Stimulated activated CD4-positive, alpha-beta T cell treated with anti-CD3 and anti-CD28 coated beads, Interleukin-15, amount 100 ng/mL, for 48 hours (primary cell): ENCODE measurements around the gene ANKRD11.
"Not testable (repeated sequence)": the region's sequence is repeated elsewhere in the genome, so short reads cannot be mapped to it uniquely, and the experiment has no call there.

Experiments
- DNase-seq, 2 donors: peaks; one replicate each; pipeline ENCODE4 v3.0.0-alpha.2; 2020; ENCODE audit warnings: low read depth in 2 of 2

Gene ANKRD11

GRCh38 chr16:89453501-89454321 is 36.6 kb downstream of the ANKRD11 start:
- no peak for DNase-seq

DNA sequence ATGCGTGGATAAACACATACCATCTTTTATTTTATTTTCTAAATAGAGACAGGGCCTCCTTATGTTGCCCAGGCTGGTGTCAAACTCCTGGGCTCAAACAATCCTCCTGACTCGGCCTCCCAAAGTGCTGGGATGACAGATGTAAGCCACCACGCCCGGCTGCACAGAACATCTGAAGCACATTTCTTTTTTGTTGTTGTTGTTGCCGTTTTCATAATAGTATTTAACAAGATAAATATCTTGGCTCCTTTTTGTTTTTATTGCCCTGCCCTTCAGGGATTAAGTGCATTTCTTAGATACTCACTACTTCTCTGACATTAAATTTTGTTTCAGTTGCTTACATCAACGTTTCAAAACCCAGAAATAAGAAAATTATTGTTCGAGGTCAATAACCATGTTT is 37.4 kb downstream of the ANKRD11 start:
- DNase-seq = no peak

GRCh38 chr16:89452241-89452640 is 38.1 kb downstream of the ANKRD11 start:
- DNase-seq = no peak

GRCh38 chr16:89450537-89450936 is 39.8 kb downstream of the ANKRD11 start:
- DNase-seq = no peak

DNA sequence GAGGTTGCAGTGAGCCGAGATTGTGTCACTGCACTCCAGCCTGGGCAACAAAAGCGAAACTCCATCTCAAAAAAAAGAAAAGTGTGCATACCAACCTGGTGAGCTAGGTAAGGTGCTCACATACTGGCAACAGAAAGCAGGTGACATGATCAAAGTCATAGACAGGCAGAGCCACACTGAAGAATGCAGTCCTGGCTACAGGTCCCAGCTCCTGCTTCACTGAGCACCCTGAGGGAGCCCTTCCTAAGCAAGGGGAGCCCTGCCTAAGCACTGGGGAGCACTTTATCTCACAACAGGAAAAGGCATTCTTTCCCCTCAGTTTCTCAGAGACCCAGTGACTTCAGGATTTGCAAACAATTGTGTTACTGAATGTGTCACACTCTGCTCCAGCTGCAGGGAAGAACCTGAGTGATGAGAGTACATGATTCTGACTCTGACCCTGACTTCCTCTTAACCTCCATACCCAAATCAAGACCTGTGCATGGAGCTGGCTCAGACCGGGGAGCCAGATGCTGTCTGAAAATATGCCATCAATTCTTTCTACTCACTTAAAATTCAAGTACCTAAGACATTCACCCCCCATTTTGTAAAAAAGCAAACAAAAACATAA is 40.5 kb downstream of the ANKRD11 start:
- DNase-seq = no peak

GRCh38 chr16:89448656-89449055 is 41.7 kb downstream of the ANKRD11 start:
- no peak for DNase-seq

DNA sequence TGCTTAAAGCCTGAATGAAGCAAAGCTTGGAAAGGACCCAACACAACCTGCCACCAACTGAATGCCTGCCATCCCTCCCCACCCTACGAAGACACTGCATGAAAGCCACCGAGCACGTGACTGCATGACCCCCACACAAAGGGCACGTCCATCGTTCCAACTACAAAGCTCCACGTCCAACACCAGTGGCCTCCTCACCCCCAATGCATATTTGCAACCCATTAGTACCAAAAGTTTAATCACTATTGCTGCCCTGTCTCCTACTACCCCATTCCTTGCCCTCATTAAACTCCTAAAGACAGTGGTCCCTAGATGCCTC is 43.4 kb downstream of the ANKRD11 start:
- DNase-seq = no peak

- DNase-seq = no peak
These were observed 44.0 kb downstream of the ANKRD11 start for GRCh38 chr16:89446136-89446974.

DNA sequence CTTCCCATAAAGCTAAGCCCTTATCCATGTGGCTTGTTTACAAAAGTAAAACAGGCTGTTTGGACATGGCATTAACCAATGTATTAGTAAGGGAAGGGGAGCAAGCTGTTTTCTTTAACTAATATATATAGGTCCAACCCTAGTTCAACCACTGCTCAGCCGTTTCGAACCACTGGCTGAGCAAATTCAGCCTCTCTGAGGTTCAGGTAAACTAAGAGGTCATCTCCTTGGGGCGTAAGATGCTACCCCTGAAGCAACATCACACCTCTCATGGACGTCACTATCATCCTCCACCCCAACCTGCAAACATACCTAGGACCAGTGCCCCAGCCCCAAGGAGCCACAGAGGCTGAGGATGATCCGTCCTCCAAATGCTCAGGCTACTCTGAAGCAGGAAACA is 45.2 kb downstream of the ANKRD11 start:
- no peak for DNase-seq

DNA sequence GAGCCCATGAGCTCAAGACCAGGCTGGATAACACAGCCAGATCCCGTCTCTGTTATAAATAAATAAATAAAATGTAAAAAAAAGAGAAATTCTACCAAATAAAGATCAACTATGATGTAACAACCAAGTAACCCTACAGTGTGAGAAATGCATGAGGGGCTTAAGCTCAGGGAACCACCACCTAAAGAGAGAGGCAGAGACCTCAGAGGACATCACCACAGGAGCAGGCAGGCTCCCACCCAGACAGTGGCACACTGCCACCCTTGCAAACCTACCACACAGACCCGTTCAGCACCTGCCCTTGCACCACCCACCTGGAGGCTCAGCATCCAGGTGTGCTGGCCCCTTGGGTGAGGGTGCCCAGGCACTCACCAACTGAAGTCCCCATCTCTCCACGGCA is 45.6 kb downstream of the ANKRD11 start:
- no peak for DNase-seq

GRCh38 chr16:89444151-89444723 is 46.1 kb downstream of the ANKRD11 start:
- no peak for DNase-seq

- no peak for DNase-seq
These were observed 46.7 kb downstream of the ANKRD11 start for GRCh38 chr16:89443727-89444084.

DNA sequence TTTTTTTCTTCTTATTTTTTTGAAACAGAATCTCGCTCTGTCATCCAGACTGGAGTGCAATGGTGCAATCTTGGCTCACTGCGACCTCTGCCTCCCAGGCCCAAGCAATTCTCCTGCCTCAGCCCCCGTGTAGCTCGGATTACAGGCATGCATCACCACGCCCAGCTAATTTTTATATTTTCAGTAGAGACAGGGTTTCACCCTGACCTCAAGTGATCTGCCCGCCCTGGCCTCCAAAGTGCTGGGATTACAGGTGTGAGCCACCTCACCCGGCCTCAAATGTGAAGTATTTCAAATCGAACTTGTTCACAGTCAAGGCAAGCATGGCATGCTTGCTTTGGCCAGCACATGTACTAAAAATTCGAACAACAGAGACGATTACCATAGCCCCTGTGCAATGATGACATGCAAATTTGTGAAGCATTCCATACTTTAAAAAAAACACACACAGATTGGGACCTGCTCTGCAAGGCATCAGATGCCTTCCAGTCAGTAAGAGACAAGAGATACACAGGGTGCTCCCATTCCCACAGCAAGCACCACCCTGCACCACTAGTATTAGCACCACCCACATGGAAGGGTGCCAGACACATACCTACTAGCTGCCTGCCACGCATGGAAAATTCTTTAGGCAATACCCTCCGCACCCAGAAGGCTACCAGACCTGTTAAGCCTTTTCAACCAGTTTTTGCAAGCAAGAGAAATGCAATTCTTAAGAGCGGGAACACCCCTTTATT is 47.2 kb downstream of the ANKRD11 start:
- DNase-seq = no peak

GRCh38 chr16:89442588-89442987 is 47.8 kb downstream of the ANKRD11 start:
- no peak for DNase-seq

DNA sequence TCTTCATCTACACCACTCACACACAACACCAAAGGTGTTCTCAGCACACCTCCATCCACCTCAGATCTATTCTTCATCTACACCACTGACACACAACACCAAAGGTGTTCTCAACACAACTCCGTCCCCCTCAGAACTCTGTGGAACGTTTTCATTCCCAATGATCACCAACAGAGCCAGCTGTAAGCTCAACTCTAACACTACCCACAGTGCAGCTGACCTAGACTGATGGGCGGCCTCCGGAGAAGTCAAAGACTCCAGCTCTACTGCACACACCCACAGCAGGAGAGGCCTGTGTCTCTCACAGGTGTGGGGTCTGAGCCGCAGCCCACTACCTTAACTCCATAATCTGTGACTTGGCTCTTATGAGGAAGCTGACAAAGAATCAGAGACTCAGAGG is 50.7 kb downstream of the ANKRD11 start:
- DNase-seq = no peak

DNA sequence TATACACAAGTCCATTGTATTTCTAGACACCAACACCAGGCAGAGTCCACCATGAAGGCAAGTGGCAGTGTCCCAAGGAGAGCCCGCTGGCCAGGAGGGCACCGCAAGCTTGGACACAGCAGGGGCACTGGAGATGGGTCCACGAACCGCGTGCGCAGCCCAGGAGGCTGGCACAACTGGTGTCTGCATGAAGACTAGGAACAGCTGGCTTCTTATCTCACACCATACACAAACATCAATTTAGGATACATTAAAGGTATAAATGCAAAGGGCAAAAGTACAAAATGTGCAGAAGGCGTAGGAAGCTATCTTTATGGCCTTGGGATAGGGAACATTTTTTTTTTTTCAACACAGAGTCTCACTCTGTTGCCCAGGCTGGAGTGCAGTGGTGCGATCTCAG is 52.4 kb downstream of the ANKRD11 start:
- no peak for DNase-seq

DNA sequence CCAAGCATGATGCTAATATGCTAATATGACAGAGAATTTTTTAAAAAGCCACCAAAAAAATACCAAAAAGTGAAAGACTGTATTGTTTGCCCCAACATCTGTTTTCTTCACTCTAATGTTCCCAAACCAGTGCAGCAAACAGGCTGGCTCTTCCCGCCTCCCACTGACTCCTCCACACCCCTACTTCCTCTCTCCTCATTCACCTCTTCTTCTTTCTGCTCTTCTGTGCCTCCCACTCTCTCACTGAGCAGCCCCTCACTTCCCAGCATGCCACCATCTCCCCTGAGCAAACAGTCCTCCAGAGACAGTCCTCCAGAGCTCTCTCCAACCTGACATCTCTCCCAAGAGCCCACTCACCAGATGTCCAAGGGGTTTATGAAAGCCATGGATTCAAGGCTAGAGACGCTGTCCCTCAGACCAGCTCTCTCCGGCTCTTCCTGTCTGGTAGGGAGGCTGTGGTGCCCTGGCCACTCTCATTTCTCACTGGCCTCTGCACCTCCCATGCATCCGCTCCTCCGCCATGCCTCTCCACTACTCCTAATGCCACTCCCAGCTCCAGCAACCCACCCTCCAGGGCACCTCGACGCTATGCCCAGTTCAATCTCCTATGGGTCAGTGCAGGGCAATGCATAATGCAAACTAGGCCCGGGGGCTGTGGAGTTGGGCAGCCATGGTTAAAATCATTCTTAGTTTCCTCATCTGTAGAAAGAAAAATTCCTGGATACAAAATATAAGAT is 52.9 kb downstream of the ANKRD11 start:
- no peak for DNase-seq

GRCh38 chr16:89436366-89436765 is 54.0 kb downstream of the ANKRD11 start:
- DNase-seq = no peak

GRCh38 chr16:89435059-89435458 is 55.3 kb downstream of the ANKRD11 start:
- DNase-seq = not testable (repeated sequence)

- DNase-seq = no peak
These were observed 55.9 kb downstream of the ANKRD11 start for GRCh38 chr16:89434490-89434889.

GRCh38 chr16:89433363-89433984 is 56.9 kb downstream of the ANKRD11 start:
- DNase-seq = not testable (repeated sequence)
